ACC112 (cell line): ENCODE results near the gene TSEN54.
"Not testable (repeated sequence)": the region's sequence is repeated elsewhere in the genome, so short reads cannot be mapped to it uniquely, and the experiment has no call there.

Source experiments
- H2AFZ ChIP-seq: fragments of 200-600 bp; sonication (generic); one replicate; pipeline ENCODE4 v1.6.0; 2017; ENCODE audit warnings: antibody characterized with exemption, low read length; ENCODE audit not compliant: unreplicated experiment
- H3K27ac ChIP-seq: fragments of 200-600 bp; sonication (generic); 2 replicates; pipeline ENCODE4 v1.5.1; 2014; ENCODE audit warnings: low read depth, mild to moderate bottlenecking, antibody characterized with exemption, low read length, moderate library complexity
- H3K27me3 ChIP-seq: fragments of 200-600 bp; sonication (generic); 2 replicates; pipeline ENCODE4 v1.6.1; 2014; ENCODE audit warnings: mild to moderate bottlenecking, antibody characterized with exemption, low read length, moderate library complexity, mixed read lengths; ENCODE audit not compliant: insufficient read depth
- H3K36me3 ChIP-seq: fragments of 200-600 bp; sonication (generic); 2 replicates; pipeline ENCODE4 v1.6.1; 2016; ENCODE audit warnings: mild to moderate bottlenecking, antibody characterized with exemption, low read length, moderate library complexity, mixed read lengths; ENCODE audit not compliant: insufficient read depth
- H3K4me1 ChIP-seq: fragments of 200-600 bp; sonication (generic); one replicate; pipeline ENCODE4 v1.6.1; 2016; ENCODE audit warnings: low read length, mixed read lengths; ENCODE audit not compliant: insufficient read depth, unreplicated experiment, control insufficient read depth
- H3K4me3 ChIP-seq: fragments of 200-600 bp; sonication (generic); 2 replicates; pipeline ENCODE4 v1.5.1; 2014; ENCODE audit warnings: mild to moderate bottlenecking, low read depth, low read length
- H3K79me2 ChIP-seq: fragments of 200-600 bp; sonication (generic); one replicate; pipeline ENCODE4 v1.6.0; 2016; ENCODE audit warnings: low read length; ENCODE audit not compliant: control insufficient read depth, unreplicated experiment, insufficient read depth

Gene TSEN54

GRCh38 chr17:75514299-75514918 lies 1.9 kb upstream of the TSEN54 start:
- Histone ChIP-seq H3K4me3 (peak overlapping the region; percentile 81), H3K79me2 (peaks cover 3% of the 10 kb centered on the region), H3K27ac (no peak overlapping the region), H2AFZ (peak overlapping the region; percentile 88), H3K4me1 (peaks cover 19% of the 10 kb centered on the region), H3K27me3 (no peaks in the 10 kb centered on the region), H3K36me3 (no peaks in the 10 kb centered on the region)

- Histone ChIP-seq H3K79me2 (peaks cover 3% of the 10 kb centered on the region), H3K4me1 (peaks cover 19% of the 10 kb centered on the region), H3K27ac (no peak overlapping the region)
Observed at GRCh38 chr17:75514919-75515495, 1.3 kb upstream of the TSEN54 start.

GRCh38 chr17:75515496-75516254 lies 653 bp upstream of the TSEN54 start, which contains the start of gene CASKIN2:
TSS of gene CASKIN2 (minus strand) at chr17:75515537. CDS start at chr17:75513804, 1,733 bp downstream.
- Histone ChIP-seq H3K79me2 (peaks cover 3% of the 10 kb centered on the region), H3K4me1 (peaks cover 19% of the 10 kb centered on the region), H3K4me3 (peak within 1 kb of the TSS; percentile 81), H3K36me3 (no peaks in the 10 kb centered on the region), H3K27me3 (no peaks in the 10 kb centered on the region), H3K27ac (no peak within 1 kb of the TSS), H2AFZ (peak within 1 kb of the TSS; percentile 88)

More at GRCh38 chr17:75514919-75515495, 1.3 kb upstream of the TSEN54 start:
- H3K36me3 ChIP-seq: no peaks in the 10 kb centered on the region
- H2AFZ ChIP-seq: peak overlapping the region; percentile 88
- H3K27me3 ChIP-seq: no peaks in the 10 kb centered on the region
- H3K4me3 ChIP-seq: peak overlapping the region; percentile 81

GRCh38 chr17:75516619-75517296 lies 430 bp downstream of the TSEN54 start:
- no peaks in the 10 kb centered on the region for H3K27me3 ChIP-seq
- H3K4me3 ChIP-seq: peak overlapping the region; percentile 81
- H3K4me1 ChIP-seq: peaks cover 15% of the 10 kb centered on the region
- no peaks in the 10 kb centered on the region for H3K36me3 ChIP-seq
- H3K27ac ChIP-seq: no peak overlapping the region
- peak overlapping the region; percentile 94 for H2AFZ ChIP-seq
- peaks cover 3% of the 10 kb centered on the region for H3K79me2 ChIP-seq

GRCh38 chr17:75517297-75517865 lies 1.1 kb downstream of the TSEN54 start:
- Histone ChIP-seq H3K4me1 (peaks cover 9% of the 10 kb centered on the region), H3K36me3 (no peaks in the 10 kb centered on the region), H3K79me2 (peaks cover 3% of the 10 kb centered on the region), H3K27ac (no peak overlapping the region), H3K4me3 (peak overlapping the region; percentile 81), H3K27me3 (no peaks in the 10 kb centered on the region), H2AFZ (no peak overlapping the region)

GRCh38 chr17:75518201-75518600 lies 1.9 kb downstream of the TSEN54 start:
- no peak overlapping the region for H2AFZ ChIP-seq
- peaks cover 3% of the 10 kb centered on the region for H3K79me2 ChIP-seq
- no peak overlapping the region for H3K27ac ChIP-seq
- H3K27me3 ChIP-seq: no peaks in the 10 kb centered on the region
- H3K4me1 ChIP-seq: peaks cover 8% of the 10 kb centered on the region
- no peaks in the 10 kb centered on the region for H3K36me3 ChIP-seq
- no peak overlapping the region for H3K4me3 ChIP-seq

- H3K27ac ChIP-seq: no peak overlapping the region
- H3K36me3 ChIP-seq: no peaks in the 10 kb centered on the region
- H3K4me1 ChIP-seq: peaks cover 6% of the 10 kb centered on the region
- peaks cover 3% of the 10 kb centered on the region for H3K79me2 ChIP-seq
- no peak overlapping the region for H3K4me3 ChIP-seq
- H3K27me3 ChIP-seq: no peaks in the 10 kb centered on the region
- no peak overlapping the region for H2AFZ ChIP-seq
Observed at GRCh38 chr17:75518983-75519537, 2.7 kb downstream of the TSEN54 start.

- not testable (repeated sequence) for H3K4me3 ChIP-seq, H3K27ac ChIP-seq, H3K36me3 ChIP-seq, H3K4me1 ChIP-seq, H3K27me3 ChIP-seq, H3K79me2 ChIP-seq, H2AFZ ChIP-seq
Observed at GRCh38 chr17:75520413-75520812, 4.1 kb downstream of the TSEN54 start.

- Histone ChIP-seq H3K27ac (no peak overlapping the region), H3K4me3 (no peak overlapping the region), H3K79me2 (no peaks in the 10 kb centered on the region), H3K4me1 (no peaks in the 10 kb centered on the region), H3K36me3 (no peaks in the 10 kb centered on the region), H3K27me3 (peaks cover 7% of the 10 kb centered on the region), H2AFZ (no peak overlapping the region)
Observed at GRCh38 chr17:75521290-75521689, 5.0 kb downstream of the TSEN54 start.
